ENCODE data around the gene TMEM129.

TMEM129 gene

DNA sequence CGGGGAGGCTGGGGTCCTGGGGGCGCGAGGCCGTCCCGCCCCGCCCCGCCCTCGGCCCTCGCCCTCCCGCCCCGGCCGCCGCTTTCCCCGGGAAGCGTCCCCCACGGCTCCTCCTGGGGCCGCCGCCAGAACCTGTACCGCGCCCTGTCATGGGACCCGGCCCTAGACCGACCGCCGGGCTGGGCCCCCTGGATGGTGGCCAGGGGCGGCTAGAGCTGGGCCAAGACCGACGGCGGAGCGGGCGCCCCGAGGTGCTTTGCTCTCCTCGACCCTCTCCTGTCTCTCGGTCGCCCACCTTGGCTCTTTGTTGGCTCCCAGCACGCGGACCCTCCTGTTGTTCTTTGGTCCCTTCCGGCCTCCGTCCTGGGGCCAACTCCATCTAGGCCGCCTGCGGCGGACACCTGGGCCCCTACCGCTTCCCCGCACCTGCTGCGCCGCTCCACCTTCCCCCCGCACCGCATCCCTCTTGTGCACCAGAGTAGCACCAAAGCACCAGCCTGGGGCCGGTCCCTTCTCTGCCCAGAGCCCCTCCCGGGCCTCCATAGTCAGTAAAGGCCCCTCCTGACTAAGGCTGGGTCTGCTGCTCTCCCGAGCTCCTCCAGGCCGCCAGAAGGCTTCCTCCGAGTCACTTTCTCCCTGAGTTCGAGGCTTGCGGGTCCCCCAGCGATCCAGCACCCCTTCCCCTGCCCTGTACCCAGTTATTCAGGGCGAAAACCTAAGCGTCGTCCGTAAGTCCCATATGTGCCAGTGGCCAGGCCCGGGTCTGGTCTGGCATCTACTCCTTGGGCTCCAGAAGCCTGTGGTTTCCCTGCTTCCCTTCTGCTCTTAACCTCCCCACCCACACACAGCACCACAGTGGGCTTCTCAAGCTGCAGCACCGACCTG is 785 bp upstream of the TMEM129 start:
- H3K9me3 ChIP-seq (ENCODE audit: control insufficient read depth, insufficient read depth, low read length) = no peaks in the 10 kb centered on the region
- no peak for DNase-seq (ENCODE audit: low read depth, low spot score)
- H3K27ac ChIP-seq (ENCODE audit: low read length) = no peak overlapping the region
- peaks cover 33% of the 10 kb centered on the region for H3K36me3 ChIP-seq (ENCODE audit: control insufficient read depth, insufficient read depth, low read length)
- peak overlapping the region; percentile 95 for H3K4me3 ChIP-seq (ENCODE audit: low read length)
- no peaks in the 10 kb centered on the region for H3K27me3 ChIP-seq (ENCODE audit: control insufficient read depth, insufficient read depth, low read length)
- no CpG with 5 or more reads among the region's 61 CpGs for WGBS (ENCODE audit: insufficient coverage, insufficient read length)
- H3K4me1 ChIP-seq (ENCODE audit: control insufficient read depth, insufficient read depth, low read length) = peaks cover 4% of the 10 kb centered on the region; the same call in 1 of the 2 replicates

DNA sequence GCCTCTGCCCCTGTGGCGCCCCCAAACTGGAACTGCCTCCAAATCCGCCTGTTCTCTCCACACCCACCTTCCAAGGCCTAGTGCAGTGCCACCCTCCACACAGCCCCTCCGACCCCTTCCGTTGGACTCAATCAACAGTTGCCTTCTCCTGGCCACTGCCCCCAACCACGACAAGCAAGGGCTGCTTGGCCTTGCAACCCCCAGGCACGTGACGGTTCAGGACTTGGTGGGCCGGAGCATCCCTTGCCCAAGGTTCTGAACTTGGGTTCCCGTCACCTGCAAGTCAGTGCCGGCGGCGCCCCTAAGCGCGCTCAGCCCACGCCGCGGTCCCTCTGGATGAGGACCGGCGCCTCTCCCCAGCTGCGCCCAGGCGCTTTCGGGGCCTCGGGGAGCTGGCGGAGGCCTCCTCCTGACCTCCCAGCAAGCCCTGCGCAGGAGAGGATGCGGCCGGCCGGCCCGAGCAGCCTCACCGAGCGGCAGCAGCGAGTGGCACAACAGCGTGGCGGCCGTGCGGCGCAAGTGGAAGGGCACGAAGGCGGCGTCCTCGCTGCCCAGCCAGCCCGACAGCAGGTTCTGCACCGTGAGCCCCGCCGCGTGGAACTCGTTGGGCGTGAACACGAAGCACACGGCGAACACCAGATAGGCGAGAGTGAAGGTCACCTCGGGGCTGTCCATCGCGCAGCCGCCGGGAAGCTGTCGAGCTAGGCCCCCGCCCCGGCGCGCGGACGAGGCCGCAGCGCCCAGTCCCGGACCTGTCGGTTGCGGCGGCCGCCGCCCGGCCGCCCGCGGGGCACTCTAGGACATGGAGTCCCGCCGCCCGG is 750 bp downstream of the TMEM129 start:
- no CpG with 5 or more reads among the region's 79 CpGs for WGBS (ENCODE audit: insufficient coverage, insufficient read length)
- H3K27ac ChIP-seq (ENCODE audit: low read length) = no peak overlapping the region
- H3K27me3 ChIP-seq (ENCODE audit: control insufficient read depth, insufficient read depth, low read length) = no peaks in the 10 kb centered on the region
- H3K9me3 ChIP-seq (ENCODE audit: control insufficient read depth, insufficient read depth, low read length) = no peaks in the 10 kb centered on the region
- DNase-seq (ENCODE audit: low read depth, low spot score) = no peak
- H3K36me3 ChIP-seq (ENCODE audit: control insufficient read depth, insufficient read depth, low read length) = peaks cover 27% of the 10 kb centered on the region
- peak overlapping the region; percentile 64 for H3K4me3 ChIP-seq (ENCODE audit: low read length)
- peaks cover 4% of the 10 kb centered on the region; the same call in 1 of the 2 replicates for H3K4me1 ChIP-seq (ENCODE audit: control insufficient read depth, insufficient read depth, low read length)

DNA sequence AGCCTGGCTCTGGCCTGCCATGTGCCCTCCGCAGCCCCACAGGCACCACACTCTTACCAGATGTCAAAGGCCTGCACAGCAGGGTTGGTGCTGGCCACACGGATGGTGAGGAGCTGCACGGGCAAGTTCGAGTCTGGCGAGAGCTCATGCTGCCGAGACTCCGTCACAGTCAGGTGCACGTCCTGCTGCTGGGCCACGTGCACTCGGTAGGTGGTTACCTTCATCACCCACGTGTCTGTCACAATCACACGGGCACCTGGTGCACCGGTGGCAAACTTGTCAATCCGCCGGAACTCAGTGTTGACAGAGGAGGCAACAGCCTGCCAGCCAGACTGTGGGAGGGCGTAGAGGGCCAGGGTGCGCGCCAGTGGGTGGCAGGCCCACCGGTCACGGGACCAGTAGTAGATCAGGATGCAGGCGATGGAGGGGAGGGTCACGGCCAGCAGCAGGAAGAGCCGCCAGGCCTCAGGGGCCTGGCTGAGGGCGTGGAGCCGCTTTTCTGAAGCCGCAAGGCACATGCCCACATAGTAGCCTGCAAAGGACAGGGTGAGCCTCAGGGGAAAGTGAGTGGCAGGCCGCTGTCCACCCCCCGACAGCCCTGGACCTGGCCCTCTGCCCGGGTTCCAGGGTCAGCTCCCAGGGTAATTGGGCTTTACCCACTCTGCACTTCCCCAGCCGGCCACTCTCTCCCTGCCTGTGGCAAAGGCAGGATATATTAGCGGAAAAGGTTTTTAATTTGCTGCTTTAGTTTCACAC is 2.9 kb downstream of the TMEM129 start:
- no peak overlapping the region for H3K27ac ChIP-seq (ENCODE audit: low read length)
- no peak for DNase-seq (ENCODE audit: low read depth, low spot score)
- H3K4me3 ChIP-seq (ENCODE audit: low read length) = no peak overlapping the region

GRCh38 chr4:1717129-1718094 is 3.7 kb downstream of the TMEM129 start:
- Histone ChIP-seq H3K27ac (ENCODE audit: low read length) (no peak overlapping the region), H3K27me3 (ENCODE audit: control insufficient read depth, insufficient read depth, low read length) (no peaks in the 10 kb centered on the region), H3K9me3 (ENCODE audit: control insufficient read depth, insufficient read depth, low read length) (no peaks in the 10 kb centered on the region), H3K4me1 (ENCODE audit: control insufficient read depth, insufficient read depth, low read length) (peaks cover under 1% of the 10 kb centered on the region; the same call in 1 of the 2 replicates), H3K36me3 (ENCODE audit: control insufficient read depth, insufficient read depth, low read length) (peaks cover 17% of the 10 kb centered on the region), H3K4me3 (ENCODE audit: low read length) (no peak overlapping the region)
- DNase-seq (ENCODE audit: low read depth, low spot score) = no peak
- WGBS (ENCODE audit: insufficient coverage, insufficient read length) = no CpG with 5 or more reads among the region's 32 CpGs

More for the DNA sequence above, 2.9 kb downstream of the TMEM129 start:
- no peaks in the 10 kb centered on the region for H3K27me3 ChIP-seq (ENCODE audit: control insufficient read depth, insufficient read depth, low read length)
- H3K4me1 ChIP-seq (ENCODE audit: control insufficient read depth, insufficient read depth, low read length) = peaks cover 4% of the 10 kb centered on the region; the same call in 1 of the 2 replicates
- H3K36me3 ChIP-seq (ENCODE audit: control insufficient read depth, insufficient read depth, low read length) = peaks cover 19% of the 10 kb centered on the region
- no peaks in the 10 kb centered on the region for H3K9me3 ChIP-seq (ENCODE audit: control insufficient read depth, insufficient read depth, low read length)
- WGBS (ENCODE audit: insufficient coverage, insufficient read length) = no CpG with 5 or more reads among the region's 31 CpGs

GRCh38 chr4:1716065-1716945 is 4.8 kb downstream of the TMEM129 start:
- Histone ChIP-seq H3K9me3 (ENCODE audit: control insufficient read depth, insufficient read depth, low read length) (no peaks in the 10 kb centered on the region), H3K36me3 (ENCODE audit: control insufficient read depth, insufficient read depth, low read length) (peaks cover 17% of the 10 kb centered on the region), H3K4me1 (ENCODE audit: control insufficient read depth, insufficient read depth, low read length) (no peaks in the 10 kb centered on the region), H3K4me3 (ENCODE audit: low read length) (no peak overlapping the region), H3K27ac (ENCODE audit: low read length) (no peak overlapping the region), H3K27me3 (ENCODE audit: control insufficient read depth, insufficient read depth, low read length) (no peaks in the 10 kb centered on the region)
- no CpG with 5 or more reads among the region's 15 CpGs for WGBS (ENCODE audit: insufficient coverage, insufficient read length)
- no peak for DNase-seq (ENCODE audit: low read depth, low spot score)

- H3K27me3 ChIP-seq (ENCODE audit: control insufficient read depth, insufficient read depth, low read length) = no peaks in the 10 kb centered on the region
- H3K4me1 ChIP-seq (ENCODE audit: control insufficient read depth, insufficient read depth, low read length) = no peaks in the 10 kb centered on the region
- H3K4me3 ChIP-seq (ENCODE audit: low read length) = no peak overlapping the region
- no peak overlapping the region for H3K27ac ChIP-seq (ENCODE audit: low read length)
- DNase-seq (ENCODE audit: low read depth, low spot score) = no peak
- peaks cover 17% of the 10 kb centered on the region for H3K36me3 ChIP-seq (ENCODE audit: control insufficient read depth, insufficient read depth, low read length)
- no peaks in the 10 kb centered on the region for H3K9me3 ChIP-seq (ENCODE audit: control insufficient read depth, insufficient read depth, low read length)
- WGBS (ENCODE audit: insufficient coverage, insufficient read length) = no CpG with 5 or more reads among the region's 16 CpGs
Measured at GRCh38 chr4:1715002-1715758, 5.9 kb downstream of the TMEM129 start.

DNA sequence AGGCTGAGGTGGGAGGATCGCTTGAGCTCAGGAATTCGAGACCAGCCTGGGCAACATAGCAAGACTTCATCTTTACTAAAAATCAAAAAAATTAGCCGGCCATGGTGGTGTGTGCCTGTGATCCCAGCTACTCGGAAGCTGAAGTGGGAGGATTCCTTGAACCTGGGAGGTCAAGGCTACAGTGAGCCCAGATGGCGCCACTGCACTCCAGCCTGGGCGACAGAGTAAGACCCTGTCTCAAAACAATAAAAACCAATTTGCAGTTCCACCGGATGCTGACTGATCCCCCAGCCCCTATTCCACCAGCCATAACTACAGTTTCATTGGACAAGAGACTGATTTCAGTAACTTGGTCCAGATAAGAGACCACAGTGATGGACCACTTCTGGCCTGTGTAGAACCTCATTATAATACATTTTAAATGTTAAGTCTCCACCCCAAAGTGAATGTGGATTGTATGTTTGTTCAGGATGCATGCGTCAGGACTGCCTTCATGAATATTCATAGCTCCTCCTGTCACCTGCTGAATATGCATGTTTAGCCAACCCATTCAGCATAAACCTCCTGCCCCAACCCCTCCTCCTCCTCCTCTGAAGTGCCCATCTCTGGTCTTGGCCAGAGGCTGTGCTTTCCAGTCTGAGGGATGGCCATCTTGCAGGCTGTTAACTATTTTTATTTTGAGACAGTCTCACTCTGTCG is 6.7 kb downstream of the TMEM129 start:
- no peaks in the 10 kb centered on the region for H3K27me3 ChIP-seq (ENCODE audit: control insufficient read depth, insufficient read depth, low read length)
- no peaks in the 10 kb centered on the region for H3K9me3 ChIP-seq (ENCODE audit: control insufficient read depth, insufficient read depth, low read length)
- H3K36me3 ChIP-seq (ENCODE audit: control insufficient read depth, insufficient read depth, low read length) = peaks cover 17% of the 10 kb centered on the region
- no peaks in the 10 kb centered on the region for H3K4me1 ChIP-seq (ENCODE audit: control insufficient read depth, insufficient read depth, low read length)
- no CpG with 5 or more reads among the region's 9 CpGs for WGBS (ENCODE audit: insufficient coverage, insufficient read length)
- H3K4me3 ChIP-seq (ENCODE audit: low read length) = no peak overlapping the region
- no peak for DNase-seq (ENCODE audit: low read depth, low spot score)
- no peak overlapping the region for H3K27ac ChIP-seq (ENCODE audit: low read length)
